Measurements from ENCODE around the gene CAMSAP1. TPM values are rescaled to one million over a fixed set of nuclear protein-coding genes. Genes with fewer than 3 reads are reported as not detected.
"Not testable (repeated sequence)": the region's sequence is repeated elsewhere in the genome, so short reads cannot be mapped to it uniquely, and the experiment has no call there.

Gene CAMSAP1
- total and polyA plus RNA-seq, 2 donors (not counting 1 experiment from before 2014, with no cell fraction given): 6.6 to 31.0 TPM

- H4K20me1 ChIP-seq (ENCODE audit: control insufficient read depth, insufficient read depth, low read length, poor library complexity, severe bottlenecking): peaks cover 16% of the 10 kb centered on the region
- Mint-ChIP-seq H3K27me3 (no peaks in the 10 kb centered on the region), H3K9me3 (ENCODE audit: insufficient read depth) (no peaks in the 10 kb centered on the region), H3K4me1 (no peaks in the 10 kb centered on the region), H3K4me3 (no peak overlapping the region), H3K27ac (no peak overlapping the region)
- intact Hi-C loops (cut with micrococcal nuclease): no loop called here
- peaks cover 1 to 26% of the 10 kb centered on the region in 2 experiments for H3K36me3 ChIP-seq (replicated peaks in 1 of 2; ENCODE audit: control extremely low read depth in 1 of 2, control insufficient read depth in 1 of 2, extremely low read depth in 1 of 2, insufficient read depth in 2 of 2, low read length in 1 of 2)
- H3K27me3 ChIP-seq (replicated peaks in 1 of 4; ENCODE audit: control extremely low read depth in 1 of 4, control insufficient read depth in 3 of 4, insufficient read depth in 4 of 4, low read length in 3 of 4): no peaks in the 10 kb centered on the region
- TF ChIP-seq EZH2 (IDR thresholded peaks at IDR 0.05; ENCODE audit: borderline replicate concordance, insufficient read depth, low read depth, low read length, poor library complexity, severe bottlenecking): no peak
- TF ChIP-seq CTCF (IDR thresholded peaks at IDR 0.05): no peak
- H3K9me3 ChIP-seq (ENCODE audit: control extremely low read depth in 1 of 3, control insufficient read depth in 2 of 3, insufficient read depth in 1 of 3, low read length in 2 of 3): no peaks in the 10 kb centered on the region
- ChIA-PET CTCF (no interaction called here), POLR2A (no interaction called here)
- H3K9ac ChIP-seq (ENCODE audit: low read length): no peak overlapping the region
- 93% methylated on average over 18 of the region's 22 CpGs for WGBS (ENCODE audit: insufficient coverage)
- ATAC-seq (ENCODE audit: low read depth): no peak
- no peak overlapping the region for H3K4me3 ChIP-seq (ENCODE audit: control extremely low read depth in 1 of 5, extremely low read depth in 1 of 5, insufficient read depth in 1 of 5, low read depth in 2 of 5, low read length in 4 of 5)
- DNase-seq: no peak
- H3K27ac ChIP-seq (ENCODE audit: low read length in 2 of 2): no peak overlapping the region
- peaks cover 10% of the 10 kb centered on the region for H3K79me2 ChIP-seq (ENCODE audit: control insufficient read depth, insufficient read depth, low read length)
- H3K4me2 ChIP-seq (replicated peaks; ENCODE audit: low read depth, low read length, poor library complexity, severe bottlenecking): no peak overlapping the region
- no peaks in the 10 kb centered on the region for H3K4me1 ChIP-seq (ENCODE audit: control insufficient read depth in 2 of 2, insufficient read depth in 2 of 2, low read length in 2 of 2)
- H2AFZ ChIP-seq (ENCODE audit: insufficient read depth, low read depth, low read length, poor library complexity, severe bottlenecking): no peak overlapping the region
Measured at GRCh38 chr9:135952664-135953206, 45.4 kb upstream of the CAMSAP1 start.

GRCh38 chr9:135951889-135952663 lies 44.7 kb upstream of the CAMSAP1 start:
- intact Hi-C loops (cut with micrococcal nuclease): no loop called here
- Mint-ChIP-seq H3K4me1 (no peaks in the 10 kb centered on the region), H3K9me3 (ENCODE audit: insufficient read depth) (no peaks in the 10 kb centered on the region), H3K27ac (no peak overlapping the region), H3K27me3 (no peaks in the 10 kb centered on the region), H3K4me3 (no peak overlapping the region)
- Histone ChIP-seq H3K27ac (ENCODE audit: low read length in 2 of 2) (no peak overlapping the region), H3K27me3 (replicated peaks in 1 of 4; ENCODE audit: control extremely low read depth in 1 of 4, control insufficient read depth in 3 of 4, insufficient read depth in 4 of 4, low read length in 3 of 4) (no peaks in the 10 kb centered on the region), H3K4me1 (ENCODE audit: control insufficient read depth in 2 of 2, insufficient read depth in 2 of 2, low read length in 2 of 2) (no peaks in the 10 kb centered on the region), H3K4me2 (replicated peaks; ENCODE audit: low read depth, low read length, poor library complexity, severe bottlenecking) (no peak overlapping the region), H3K9ac (ENCODE audit: low read length) (no peak overlapping the region), H3K79me2 (ENCODE audit: control insufficient read depth, insufficient read depth, low read length) (peaks cover 5% of the 10 kb centered on the region), H2AFZ (ENCODE audit: insufficient read depth, low read depth, low read length, poor library complexity, severe bottlenecking) (no peak overlapping the region), H3K36me3 (replicated peaks in 1 of 2; ENCODE audit: control extremely low read depth in 1 of 2, control insufficient read depth in 1 of 2, extremely low read depth in 1 of 2, insufficient read depth in 2 of 2, low read length in 1 of 2) (peaks cover 1 to 28% of the 10 kb centered on the region in 2 experiments), H4K20me1 (ENCODE audit: control insufficient read depth, insufficient read depth, low read length, poor library complexity, severe bottlenecking) (peaks cover 16% of the 10 kb centered on the region), H3K9me3 (ENCODE audit: control extremely low read depth in 1 of 3, control insufficient read depth in 2 of 3, insufficient read depth in 1 of 3, low read length in 2 of 3) (no peaks in the 10 kb centered on the region), H3K4me3 (ENCODE audit: control extremely low read depth in 1 of 5, extremely low read depth in 1 of 5, insufficient read depth in 1 of 5, low read depth in 2 of 5, low read length in 4 of 5) (no peak overlapping the region)
- ChIA-PET POLR2A (no interaction called here), CTCF (no interaction called here)
- TF ChIP-seq EZH2 (IDR thresholded peaks at IDR 0.05; ENCODE audit: borderline replicate concordance, insufficient read depth, low read depth, low read length, poor library complexity, severe bottlenecking): no peak
- TF ChIP-seq CTCF (IDR thresholded peaks at IDR 0.05): no peak
- 97% methylated on average over 18 of the region's 18 CpGs for WGBS (ENCODE audit: insufficient coverage)
- ATAC-seq (ENCODE audit: low read depth) (no peak), DNase-seq (no peak)

- H3K4me2 ChIP-seq (replicated peaks; ENCODE audit: low read depth, low read length, poor library complexity, severe bottlenecking); H3K27me3 ChIP-seq (replicated peaks in 1 of 4; ENCODE audit: control extremely low read depth in 1 of 4, control insufficient read depth in 3 of 4, insufficient read depth in 4 of 4, low read length in 3 of 4); ATAC-seq (ENCODE audit: low read depth); POLR2A ChIA-PET; DNase-seq; H3K4me1 Mint-ChIP-seq; H3K4me1 ChIP-seq (ENCODE audit: control insufficient read depth in 2 of 2, insufficient read depth in 2 of 2, low read length in 2 of 2); H3K4me3 Mint-ChIP-seq; intact Hi-C loops (cut with micrococcal nuclease); H3K9ac ChIP-seq (ENCODE audit: low read length); H3K27ac Mint-ChIP-seq; H3K79me2 ChIP-seq (ENCODE audit: control insufficient read depth, insufficient read depth, low read length); H2AFZ ChIP-seq (ENCODE audit: insufficient read depth, low read depth, low read length, poor library complexity, severe bottlenecking); H3K27me3 Mint-ChIP-seq; H3K4me3 ChIP-seq (ENCODE audit: control extremely low read depth in 1 of 5, extremely low read depth in 1 of 5, insufficient read depth in 1 of 5, low read depth in 2 of 5, low read length in 4 of 5); H3K27ac ChIP-seq (ENCODE audit: low read length in 2 of 2); CTCF ChIA-PET; H3K9me3 ChIP-seq (ENCODE audit: control extremely low read depth in 1 of 3, control insufficient read depth in 2 of 3, insufficient read depth in 1 of 3, low read length in 2 of 3); H3K9me3 Mint-ChIP-seq (ENCODE audit: insufficient read depth): not testable (repeated sequence)
- WGBS (ENCODE audit: insufficient coverage): 96% methylated on average over 7 of the region's 8 CpGs
- Histone ChIP-seq H3K36me3 (replicated peaks in 1 of 2; ENCODE audit: control extremely low read depth in 1 of 2, control insufficient read depth in 1 of 2, extremely low read depth in 1 of 2, insufficient read depth in 2 of 2, low read length in 1 of 2) (peaks cover 1 to 32% of the 10 kb centered on the region in 2 experiments), H4K20me1 (ENCODE audit: control insufficient read depth, insufficient read depth, low read length, poor library complexity, severe bottlenecking) (peaks cover 13% of the 10 kb centered on the region)
Measured at GRCh38 chr9:135951310-135951709, 44.0 kb upstream of the CAMSAP1 start.
